ENCODE measurements around the gene RFTN1. TPM values are rescaled to one million over a fixed set of nuclear protein-coding genes. Genes with fewer than 3 reads are reported as not detected.

Gene RFTN1
- total RNA-seq, 3 donors from 2014 or later: 6.9 to 12.6 (median 9.7) TPM

- ATAC-seq: no peak
- TF ChIP-seq CTCF (IDR thresholded peaks at IDR 0.05): no peak
Measured at GRCh38 chr3:16524196-16524595, 10.7 kb upstream of the RFTN1 start.

GRCh38 chr3:16523778-16524177, 10.3 kb upstream of the RFTN1 start:
- Histone ChIP-seq H3K9me3 (no peaks in the 10 kb centered on the region), H3K4me3 (no peak overlapping the region), H3K36me3 (ENCODE audit: low read depth) (no peaks in the 10 kb centered on the region), H3K4me1 (ENCODE audit: low read depth) (no peaks in the 10 kb centered on the region)
- intact Hi-C loops (cut with DNase I, micrococcal nuclease): no loop called here
- no peak for TF ChIP-seq CTCF (IDR thresholded peaks at IDR 0.05)
- DNase-seq (no peak), ATAC-seq (no peak)

More at GRCh38 chr3:16524196-16524595, 10.7 kb upstream of the RFTN1 start:
- no peak overlapping the region for H3K4me3 ChIP-seq
- intact Hi-C loops (cut with DNase I, micrococcal nuclease): no loop called here
- H3K9me3 ChIP-seq: no peaks in the 10 kb centered on the region
- H3K4me1 ChIP-seq (ENCODE audit: low read depth): no peaks in the 10 kb centered on the region
- no peaks in the 10 kb centered on the region for H3K36me3 ChIP-seq (ENCODE audit: low read depth)
- no peak for DNase-seq

- no peaks in the 10 kb centered on the region for H3K9me3 ChIP-seq
- no peak for TF ChIP-seq CTCF (IDR thresholded peaks at IDR 0.05)
- intact Hi-C loops (cut with DNase I, micrococcal nuclease): no loop called here
- no peak overlapping the region for H3K4me3 ChIP-seq
- no peaks in the 10 kb centered on the region for H3K36me3 ChIP-seq (ENCODE audit: low read depth)
- ATAC-seq (no peak), DNase-seq (no peak)
- no peaks in the 10 kb centered on the region for H3K4me1 ChIP-seq (ENCODE audit: low read depth)
Measured at GRCh38 chr3:16522834-16523233, 9.3 kb upstream of the RFTN1 start.

GRCh38 chr3:16520970-16521881, 7.7 kb upstream of the RFTN1 start:
- no peak for TF ChIP-seq CTCF (IDR thresholded peaks at IDR 0.05)
- Histone ChIP-seq H3K4me3 (no peak overlapping the region), H3K4me1 (ENCODE audit: low read depth) (no peaks in the 10 kb centered on the region), H3K36me3 (ENCODE audit: low read depth) (no peaks in the 10 kb centered on the region), H3K9me3 (no peaks in the 10 kb centered on the region)
- no peak for ATAC-seq
- intact Hi-C loops (cut with DNase I, micrococcal nuclease): no loop called here
- DNase-seq: no peak

GRCh38 chr3:16520241-16520969, 6.9 kb upstream of the RFTN1 start:
- H3K4me1 ChIP-seq (ENCODE audit: low read depth): no peaks in the 10 kb centered on the region
- H3K4me3 ChIP-seq: no peak overlapping the region
- no peaks in the 10 kb centered on the region for H3K9me3 ChIP-seq
- intact Hi-C loops (cut with DNase I, micrococcal nuclease): no loop called here
- ATAC-seq (no peak), DNase-seq (no peak)
- no peak for TF ChIP-seq CTCF (IDR thresholded peaks at IDR 0.05)
- H3K36me3 ChIP-seq (ENCODE audit: low read depth): no peaks in the 10 kb centered on the region

Measured in mucosa of descending colon (tissue), 3 donors.